Posterior vena cava (tissue), 2 donors: ENCODE measurements around the gene IGF2. TPM values are rescaled to one million over a fixed set of nuclear protein-coding genes. Genes with fewer than 3 reads are reported as not detected.
A peak's percentile ranks its signal among the peaks of the same experiment; 100 is the strongest.

ENCODE experiments used
- DNase-seq: peaks from one replicate; pipeline ENCODE4 v3.0.0-alpha.2; 2020; ENCODE audit warnings: low spot score
- intact Hi-C, 2 donors: fragments of 100-400 bp; cut with DNase I; formaldehyde crosslinking; loops; one replicate each; pipeline versions ENCODE4 v1.14.1 to v1.14.2; 2022 to 2023
- total RNA-seq, 2 donors: library from RNA; stranded (reverse); fragmentation: NEBNext Ultra II Directional; extraction: Animal tissue kit (Norgen Biotek cat#: 25700); gene quantifications; one replicate each; pipeline ENCODE4 v1.2.1, GENCODE V29; 2021
- donor health status: DM: yes; HTN: yes; CAD: no.
- donor health status: DM: yes; HTN: yes; CAD: no.

IGF2 gene
- total RNA-seq, 2 donors from 2014 or later = 161 to 323 TPM

GRCh38 chr11:2142762-2143202, 3.6 kb upstream of the IGF2 start:
- intact Hi-C loops = no loop called here
- DNase-seq = no peak

- intact Hi-C loops = no loop called here
- DNase-seq = no peak
Measured at GRCh38 chr11:2142300-2142759, 3.1 kb upstream of the IGF2 start.

- no peak for DNase-seq
- intact Hi-C loops = no loop called here
Measured at GRCh38 chr11:2140411-2141400, 1.5 kb upstream of the IGF2 start.

GRCh38 chr11:2139621-2140337, 590 bp upstream of the IGF2 start:
- DNase-seq = no peak
- intact Hi-C loops = no loop called here

- DNase-seq = no peak
- intact Hi-C loops = no loop called here
Measured at GRCh38 chr11:2138431-2139122, 612 bp downstream of the IGF2 start.

- no peak for DNase-seq
- intact Hi-C loops = no loop called here
Measured at GRCh38 chr11:2138068-2138430, 1.1 kb downstream of the IGF2 start.

- DNase-seq = peak; percentile 88
- intact Hi-C loops = no loop called here
Measured at GRCh38 chr11:2137202-2138067, 1.8 kb downstream of the IGF2 start.

- intact Hi-C loops = no loop called here
- DNase-seq = no peak
Measured at GRCh38 chr11:2136952-2137201, 2.3 kb downstream of the IGF2 start.

GRCh38 chr11:2136209-2136951, 2.8 kb downstream of the IGF2 start:
- DNase-seq = no peak
- intact Hi-C loops = no loop called here

- DNase-seq = no peak
- intact Hi-C loops = no loop called here
Measured at GRCh38 chr11:2135648-2136201, 3.5 kb downstream of the IGF2 start.

- intact Hi-C loops = no loop called here
- no peak for DNase-seq
Measured at GRCh38 chr11:2135018-2135569, 4.1 kb downstream of the IGF2 start.

- intact Hi-C loops = no loop called here
- no peak for DNase-seq
Measured at GRCh38 chr11:2134022-2135010, 4.9 kb downstream of the IGF2 start.

GRCh38 chr11:2133241-2134021, 5.8 kb downstream of the IGF2 start:
- no peak for DNase-seq
- intact Hi-C loops = no loop called here

GRCh38 chr11:2132874-2133240, 6.3 kb downstream of the IGF2 start:
- no peak for DNase-seq
- intact Hi-C loops = no loop called here

GRCh38 chr11:2132246-2132645, 6.9 kb downstream of the IGF2 start:
- DNase-seq = no peak
- intact Hi-C loops = no loop called here
